HFFc6 (cell line): Measurements from ENCODE around the gene PMCH. TPM values are rescaled to one million over a fixed set of nuclear protein-coding genes. Genes with fewer than 3 reads are reported as not detected.

ENCODE experiments used
- DNase-seq: peaks from one replicate; pipeline ENCODE4 v3.0.0-alpha.2; 2018
- H3K27ac Mint-ChIP-seq: 2 replicates; pipeline ENCODE4 v1.8.0; 2020; ENCODE audit warnings: mild to moderate bottlenecking, mixed read lengths
- H3K27me3 Mint-ChIP-seq: 2 replicates; pipeline ENCODE4 v1.8.0; 2021; ENCODE audit warnings: mild to moderate bottlenecking, moderate library complexity, mixed read lengths; ENCODE audit not compliant: insufficient read depth
- H3K36me3 Mint-ChIP-seq: 2 replicates; pipeline ENCODE4 v1.8.0; 2021; ENCODE audit warnings: low read depth, mixed read lengths
- H3K4me1 Mint-ChIP-seq: 2 replicates; pipeline ENCODE4 v1.8.0; 2020; ENCODE audit warnings: low read depth, mixed read lengths
- H3K4me3 Mint-ChIP-seq: 2 replicates; pipeline ENCODE4 v1.8.0; 2020; ENCODE audit warnings: mild to moderate bottlenecking, moderate library complexity, mixed read lengths
- H3K9me3 Mint-ChIP-seq: 2 replicates; pipeline ENCODE4 v1.8.0; 2020; ENCODE audit warnings: mild to moderate bottlenecking, mixed read lengths
- CTCF ChIP-seq: fragments of 200-600 bp; sonication (generic); IDR thresholded peaks from 2 replicates; pipeline ENCODE4 v1.5.0; 2021; ENCODE audit warnings: antibody characterized with exemption, mild to moderate bottlenecking
- total RNA-seq, 6 experiments: library from RNA; stranded (reverse); fragmentation: NEBNext Ultra II Directional; extraction: Animal tissue kit (Norgen Biotek cat#: 25700); gene quantifications; 2 replicates in 1 of 6; 3 replicates in 5 of 6; pipeline ENCODE4 v1.2.3, GENCODE V29; 2021

PMCH gene
- total RNA-seq, 6 experiments from 2014 or later: not detected

- no peak overlapping the region for H3K4me3 Mint-ChIP-seq
- no peak overlapping the region for H3K27ac Mint-ChIP-seq
- no peak for TF ChIP-seq CTCF
- no peaks in the 10 kb centered on the region for H3K9me3 Mint-ChIP-seq
- no peaks in the 10 kb centered on the region for H3K4me1 Mint-ChIP-seq
- no peak for DNase-seq
- H3K27me3 Mint-ChIP-seq: no peaks in the 10 kb centered on the region
- no peaks in the 10 kb centered on the region for H3K36me3 Mint-ChIP-seq
Measured at GRCh38 chr12:102220736-102221135, 23.1 kb upstream of the PMCH start.

DNA sequence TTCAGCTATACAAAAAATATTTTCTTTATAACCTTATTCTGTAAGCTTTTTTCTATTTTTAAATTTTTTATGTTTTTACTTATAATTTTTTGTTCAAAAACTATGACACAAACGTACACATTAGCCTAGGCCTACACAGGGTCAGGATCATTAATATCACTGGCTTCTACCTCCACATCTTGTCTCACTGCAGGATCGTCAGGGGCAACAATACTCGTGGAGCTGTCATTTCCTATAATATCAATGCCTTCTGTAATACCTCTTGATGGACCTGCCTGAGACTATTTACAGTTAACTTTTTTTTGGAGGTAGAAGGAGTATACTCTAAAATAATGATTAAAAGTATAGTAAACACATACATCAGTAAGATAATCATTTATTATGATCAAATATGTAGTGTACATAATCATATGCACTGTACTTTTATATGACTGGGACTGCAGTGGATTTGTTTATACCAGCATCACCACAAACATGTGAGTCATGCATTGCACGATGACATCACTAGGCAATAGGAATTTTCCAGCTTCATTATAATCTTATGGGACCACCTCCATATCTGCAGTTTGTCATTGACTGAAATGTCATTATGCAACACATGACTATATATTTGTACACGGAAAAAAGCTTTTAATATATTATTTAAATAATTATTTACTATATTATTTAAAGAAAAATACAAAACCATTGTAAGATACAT lies 18.5 kb upstream of the PMCH start:
- Mint-ChIP-seq H3K9me3 (no peaks in the 10 kb centered on the region), H3K36me3 (no peaks in the 10 kb centered on the region), H3K4me3 (no peak overlapping the region), H3K27ac (no peak overlapping the region), H3K4me1 (no peaks in the 10 kb centered on the region), H3K27me3 (no peaks in the 10 kb centered on the region)
- peak; percentile 55 for DNase-seq
- TF ChIP-seq CTCF: no peak

DNA sequence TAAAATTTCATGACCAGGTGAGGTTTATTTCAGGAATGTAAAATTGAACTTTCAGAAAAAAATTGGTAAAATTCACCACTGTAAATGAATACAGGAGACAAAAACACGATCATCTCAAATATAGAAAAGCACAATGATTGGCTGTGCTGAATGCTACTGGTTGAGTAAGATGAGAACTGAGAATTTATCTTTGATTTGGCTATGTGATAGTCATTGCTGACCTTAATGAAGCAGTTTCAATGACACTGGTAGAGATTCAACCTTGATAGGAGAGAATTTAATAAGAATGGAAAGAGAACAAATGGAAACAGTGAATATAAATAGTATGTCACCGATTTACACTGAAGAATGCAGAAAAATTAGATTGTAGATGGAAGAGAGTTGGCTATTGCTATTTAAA lies 6.4 kb upstream of the PMCH start:
- Mint-ChIP-seq H3K27me3 (no peaks in the 10 kb centered on the region), H3K4me3 (no peak overlapping the region), H3K27ac (no peak overlapping the region), H3K9me3 (no peaks in the 10 kb centered on the region), H3K36me3 (peaks cover 31% of the 10 kb centered on the region), H3K4me1 (no peaks in the 10 kb centered on the region)
- TF ChIP-seq CTCF: no peak
- DNase-seq: no peak

DNA sequence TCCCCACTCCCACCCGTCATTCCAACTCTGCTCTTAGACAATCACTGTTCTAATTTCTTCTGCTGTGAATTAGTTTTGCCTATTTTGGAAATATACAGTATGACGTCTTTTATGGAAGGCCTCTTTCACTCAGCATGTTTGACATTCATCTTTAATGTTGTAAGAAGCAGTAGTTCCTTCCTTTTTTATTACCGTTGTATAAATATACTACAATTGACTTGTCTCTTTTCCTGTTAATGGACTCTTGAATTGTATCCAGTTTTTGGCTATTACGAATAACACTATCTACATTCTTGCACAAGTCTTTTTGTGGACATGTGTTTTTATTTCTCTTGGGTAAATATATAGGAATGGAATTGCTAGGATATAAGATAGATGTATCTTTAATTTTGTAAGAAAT lies 4.9 kb upstream of the PMCH start:
- Mint-ChIP-seq H3K4me3 (no peak overlapping the region), H3K9me3 (no peaks in the 10 kb centered on the region), H3K27me3 (no peaks in the 10 kb centered on the region), H3K27ac (no peak overlapping the region), H3K36me3 (peaks cover 16% of the 10 kb centered on the region), H3K4me1 (no peaks in the 10 kb centered on the region)
- DNase-seq: no peak
- no peak for TF ChIP-seq CTCF

DNA sequence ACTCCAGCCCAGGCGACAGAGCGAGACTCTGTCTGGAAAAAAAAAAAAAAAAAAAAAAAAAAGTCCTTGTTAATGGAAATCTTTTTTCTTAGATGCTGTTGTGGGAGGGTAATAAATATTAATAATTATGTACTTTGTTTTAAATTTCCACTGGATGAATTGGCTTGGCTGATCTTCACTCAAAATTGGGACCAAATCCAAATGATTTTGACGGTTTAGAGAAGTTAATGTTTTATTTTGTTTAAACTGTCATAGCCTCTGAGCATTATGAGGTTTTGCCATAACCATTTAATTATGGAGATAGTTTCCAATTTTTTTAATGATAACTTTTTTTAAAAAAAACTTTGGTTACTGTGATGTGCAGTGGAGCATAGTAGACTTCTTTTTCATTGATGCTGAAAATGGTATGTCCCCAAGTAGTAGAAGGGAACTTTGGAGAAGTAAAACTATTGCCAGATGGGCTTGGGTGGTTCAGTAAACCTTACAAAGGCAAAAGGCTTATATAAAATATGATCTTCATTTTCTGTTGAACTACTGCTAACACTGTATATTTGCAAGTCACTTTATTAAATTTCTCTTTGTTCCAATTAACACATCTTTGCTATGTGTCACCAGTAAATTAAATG lies 3.9 kb upstream of the PMCH start:
- H3K4me1 Mint-ChIP-seq: no peaks in the 10 kb centered on the region
- no peaks in the 10 kb centered on the region for H3K27me3 Mint-ChIP-seq
- TF ChIP-seq CTCF: no peak
- no peak overlapping the region for H3K4me3 Mint-ChIP-seq
- no peaks in the 10 kb centered on the region for H3K9me3 Mint-ChIP-seq
- no peak for DNase-seq
- H3K36me3 Mint-ChIP-seq: peaks cover 9% of the 10 kb centered on the region
- no peak overlapping the region for H3K27ac Mint-ChIP-seq
